GM19193 (cell line): ENCODE results near the gene DNAJC15.

Source experiments
- POLR2A ChIP-seq: IDR thresholded peaks from 4 replicates; pipeline ENCODE4 v1.6.1; 2011; ENCODE audit not compliant: insufficient read depth, insufficient read length; ENCODE audit errors: extremely low read depth

DNAJC15 gene

GRCh38 chr13:43031881-43032280 is 8.5 kb downstream of the DNAJC15 start:
- no peak for TF ChIP-seq POLR2A

- no peak for TF ChIP-seq POLR2A
Observed at GRCh38 chr13:43033038-43033437, 9.7 kb downstream of the DNAJC15 start.

DNA sequence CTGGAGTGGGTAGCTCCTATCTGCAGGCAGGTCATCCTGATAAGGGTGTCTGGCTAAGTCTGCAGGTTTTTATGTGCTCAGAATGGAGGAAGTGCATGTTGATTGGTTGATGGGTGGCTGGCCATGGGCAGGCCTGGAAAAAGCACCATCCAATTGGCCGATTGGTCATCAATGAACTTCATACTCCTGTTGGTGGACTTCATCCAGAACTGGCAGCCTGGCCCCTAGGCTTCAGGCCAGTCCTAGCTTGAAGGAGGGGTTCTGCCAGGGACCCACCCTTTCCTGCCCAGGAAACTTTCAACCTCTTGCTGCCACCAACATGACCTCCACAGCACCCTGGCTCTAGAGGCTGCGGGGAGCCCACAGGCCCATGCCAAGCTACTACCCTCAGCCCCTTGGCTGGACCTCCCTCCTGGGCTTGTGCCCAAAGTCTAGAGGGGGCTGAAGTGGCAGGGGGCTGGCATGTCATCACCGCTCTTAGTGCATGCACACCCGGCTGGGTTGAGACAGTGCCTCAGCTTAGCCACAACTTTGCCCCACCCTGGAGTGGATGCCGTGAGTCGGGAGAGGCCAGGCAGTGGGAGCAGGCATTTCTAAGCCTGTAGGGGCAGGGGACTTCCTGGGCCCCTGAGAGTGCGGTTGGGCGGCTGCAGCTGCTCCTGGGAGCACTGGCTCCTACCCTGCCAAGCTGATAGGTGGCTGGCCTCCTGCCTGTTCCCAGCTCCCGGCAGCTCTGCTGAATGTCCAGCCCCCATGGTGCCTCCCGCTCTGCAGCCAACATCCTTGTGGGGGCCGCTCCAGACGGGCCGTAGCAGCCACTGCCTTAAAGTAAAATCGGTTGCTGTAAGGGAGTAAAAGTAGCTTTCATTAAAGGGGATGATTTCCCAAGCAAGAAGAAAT is 13.2 kb downstream of the DNAJC15 start:
- no peak for TF ChIP-seq POLR2A

DNA sequence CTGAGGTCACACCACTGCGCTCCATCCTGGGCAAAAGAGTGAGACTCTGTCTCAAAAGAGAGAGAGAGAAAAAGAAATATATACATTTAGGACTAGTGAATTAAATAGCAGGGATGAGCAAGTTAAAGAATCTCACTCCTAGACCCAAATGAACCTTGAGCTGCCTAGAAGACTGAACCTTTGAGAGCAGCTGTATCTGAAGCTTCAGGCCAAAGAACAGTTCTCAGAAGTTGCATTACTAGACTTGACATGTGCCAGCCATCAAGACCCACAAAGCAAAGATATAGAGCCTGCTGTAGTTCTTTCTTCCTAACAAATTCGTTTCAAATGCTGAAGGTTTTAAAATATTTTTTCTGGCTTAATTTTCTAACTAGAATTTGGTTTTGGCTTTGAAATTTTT is 16.6 kb downstream of the DNAJC15 start:
- no peak for TF ChIP-seq POLR2A

GRCh38 chr13:43041369-43041921 is 18.1 kb downstream of the DNAJC15 start:
- no peak for TF ChIP-seq POLR2A

GRCh38 chr13:43042410-43042921 is 19.1 kb downstream of the DNAJC15 start:
- TF ChIP-seq POLR2A = no peak

DNA sequence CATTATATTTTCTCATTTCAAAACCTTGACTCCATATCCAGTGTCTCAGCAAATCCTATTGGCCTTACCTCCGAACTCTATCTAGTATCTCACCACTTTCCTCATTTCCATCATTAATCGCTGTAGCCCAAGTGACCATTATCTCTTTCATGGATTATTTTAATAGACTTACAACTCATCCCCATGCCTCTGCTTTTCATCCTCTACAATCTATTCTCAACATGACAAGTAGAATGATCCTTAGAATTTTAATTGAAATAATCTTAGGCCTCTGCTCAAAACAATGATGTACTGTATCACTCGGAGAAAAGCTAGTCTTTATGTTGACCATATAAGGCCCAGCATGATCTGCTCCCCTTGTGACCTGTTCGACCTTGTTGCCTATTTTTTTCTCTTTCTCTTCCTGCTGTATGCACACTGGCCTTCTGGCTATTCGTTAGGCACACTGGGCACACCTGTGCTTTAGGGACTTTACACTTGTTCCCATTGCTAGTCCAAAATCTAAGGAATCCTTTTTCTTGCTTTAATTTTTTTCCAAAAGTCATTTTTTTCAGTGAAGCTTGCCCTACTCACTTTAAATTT is 21.4 kb downstream of the DNAJC15 start:
- no peak for TF ChIP-seq POLR2A

- no peak for TF ChIP-seq POLR2A
Observed at GRCh38 chr13:43046259-43046658, 22.9 kb downstream of the DNAJC15 start.

DNA sequence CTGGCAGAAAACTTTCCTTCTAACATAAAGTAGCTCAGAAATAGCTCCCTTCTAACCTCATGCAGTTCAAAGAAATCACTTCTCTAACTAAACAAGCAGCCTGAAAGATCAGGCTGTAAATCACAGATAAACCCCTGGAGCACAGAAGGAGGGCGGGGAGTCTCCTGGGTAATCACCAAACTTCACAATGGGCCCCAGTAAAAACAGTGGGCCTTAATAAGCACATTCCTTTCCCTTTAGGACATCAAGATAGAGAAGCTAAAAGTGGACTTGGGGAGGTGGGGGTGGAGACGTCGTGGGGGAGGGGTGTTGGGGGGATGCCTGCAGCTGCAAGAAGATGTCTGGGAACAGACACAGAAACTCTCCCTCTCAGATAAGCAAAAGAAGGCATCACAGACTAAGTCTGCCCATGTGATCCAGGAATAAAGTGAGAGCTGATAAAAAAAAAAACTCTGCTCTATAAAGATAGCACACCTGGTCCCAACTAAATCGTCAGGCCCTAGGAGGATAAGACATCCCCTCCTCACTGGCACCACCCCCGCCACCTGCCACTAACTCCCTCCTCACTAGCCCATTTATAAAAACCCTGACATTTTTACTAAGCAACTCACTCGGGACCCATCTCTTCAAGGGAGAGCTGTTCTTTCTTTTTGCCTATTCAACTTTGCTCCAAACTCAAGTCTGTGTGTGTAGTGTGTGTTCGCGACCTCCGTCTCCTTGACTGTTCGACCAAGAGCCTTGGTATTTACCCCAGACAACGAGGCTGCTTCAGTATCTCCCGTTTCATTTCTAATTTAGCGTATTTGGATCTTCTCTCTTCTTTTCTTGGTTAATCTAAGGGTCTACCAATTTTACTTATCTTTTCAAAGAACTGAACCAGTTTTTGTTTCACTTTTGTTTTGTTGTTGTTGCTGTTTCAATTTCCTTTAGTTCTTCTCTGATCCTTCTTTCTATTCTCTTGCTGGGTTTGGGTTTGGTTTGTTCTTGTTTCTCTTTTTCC is 31.7 kb downstream of the DNAJC15 start:
- TF ChIP-seq POLR2A = no peak

DNA sequence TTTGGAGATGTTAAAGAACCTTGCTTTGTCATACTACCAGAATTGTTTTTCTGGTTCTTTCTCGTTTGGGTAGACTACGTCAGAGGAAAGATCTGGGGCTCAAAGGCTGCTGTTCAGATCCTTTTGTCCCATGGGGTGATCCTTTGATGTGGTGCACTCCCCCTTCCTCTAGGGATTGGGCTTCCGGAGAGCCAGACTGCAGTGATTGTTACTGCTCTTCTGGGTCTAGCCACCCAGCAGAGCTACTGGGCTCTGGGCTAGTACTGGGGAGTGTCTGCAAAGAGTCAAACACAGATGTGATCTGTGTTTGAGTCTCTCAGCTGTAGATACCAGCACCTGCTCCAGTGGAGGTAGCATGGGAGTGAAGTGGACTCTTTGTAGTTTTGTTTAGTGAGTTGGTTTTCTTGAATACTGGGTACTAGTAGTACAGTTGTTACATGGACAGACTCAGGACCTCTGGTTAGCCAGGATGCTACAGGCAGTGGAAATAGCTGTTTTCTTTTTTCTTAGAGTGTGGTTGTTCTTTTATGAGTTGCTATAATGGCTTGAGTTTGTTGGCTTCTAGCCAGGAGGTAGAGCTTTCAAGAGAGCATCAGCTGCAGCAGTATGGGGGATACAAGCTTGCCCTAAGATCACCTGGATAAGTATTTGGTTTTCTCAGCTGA is 34.4 kb downstream of the DNAJC15 start:
- no peak for TF ChIP-seq POLR2A

GRCh38 chr13:43058318-43058674 is 34.9 kb downstream of the DNAJC15 start:
- TF ChIP-seq POLR2A = no peak

- no peak for TF ChIP-seq POLR2A
Observed at GRCh38 chr13:43058831-43059230, 35.4 kb downstream of the DNAJC15 start.

DNA sequence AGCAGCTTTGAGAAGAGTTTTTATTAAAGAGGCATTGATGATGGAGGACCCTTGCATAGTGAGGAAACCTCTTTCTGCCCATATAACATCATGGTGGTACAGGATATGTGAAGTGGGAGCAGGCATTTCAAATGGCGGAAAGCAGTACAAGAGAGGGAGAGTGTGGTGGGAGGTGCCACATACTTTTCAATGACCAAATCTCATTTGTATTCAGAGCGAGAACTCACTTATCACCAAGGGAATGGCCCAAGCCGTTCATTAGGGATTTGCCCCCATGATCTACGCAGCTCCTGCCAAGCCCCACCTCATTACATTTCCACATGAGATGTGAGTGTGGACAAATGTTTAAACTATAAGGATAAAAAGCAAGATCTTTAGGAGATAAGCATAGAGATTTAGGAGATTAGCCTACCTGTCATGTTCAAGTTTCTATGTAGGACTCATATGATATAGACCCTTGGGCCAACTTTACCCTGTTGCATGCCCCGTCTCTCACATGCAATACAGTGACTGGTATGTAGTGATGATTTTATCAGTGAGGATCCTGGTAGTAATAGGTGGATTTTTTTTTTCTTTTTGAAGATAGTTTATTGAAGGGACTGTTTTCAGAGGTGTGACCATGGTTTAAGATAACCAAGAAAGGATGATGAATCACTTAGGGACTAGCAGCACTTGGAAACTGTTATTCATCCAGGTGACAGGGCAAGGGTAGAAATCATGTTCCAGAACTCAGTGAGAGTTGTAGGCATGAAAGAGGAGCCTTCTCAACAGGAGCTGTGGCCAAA is 38.3 kb downstream of the DNAJC15 start:
- no peak for TF ChIP-seq POLR2A
